ENCODE results near the gene RAB3GAP2.

- TF ChIP-seq POLR2A (IDR thresholded peaks at IDR 0.05): no peak
- no peak for TF ChIP-seq CTCF (IDR thresholded peaks at IDR 0.05)
These were observed 53.2 kb downstream of the RAB3GAP2 start for GRCh38 chr1:220219136-220219442.
